GM23338 (cell line): ENCODE data around the gene ARID3B. TPM values are rescaled to one million over a fixed set of nuclear protein-coding genes. Genes with fewer than 3 reads are reported as not detected.

Experiments
- REST ChIP-seq: IDR thresholded peaks from one replicate; pipeline ENCODE4 v1.6.1; 2018; ENCODE audit warnings: antibody characterized with exemption; ENCODE audit not compliant: unreplicated experiment
- polyA plus RNA-seq: library from polyadenylated mRNA; unstranded; fragments of >200 nt; fragmentation: Nextera tagmentation; extraction: Ambion mirVana; gene quantifications from 2 replicates; pipeline ENCODE4 v1.2.1, GENCODE V29; 2016
- total RNA-seq: library from RNA; depleted of rRNA; stranded (reverse); fragments of >200 nt; shearing (Covaris generic); gene quantifications from 2 replicates; pipeline ENCODE4 v1.2.3, GENCODE V29; 2014
- TF ChIP-seq, protein P1 (sequence below): fragments of 250-450 bp; sonication (Bioruptor Pico); IDR thresholded peaks from 2 replicates; pipeline ENCODE4 v1.5.0; 2020; ENCODE audit warnings: mild to moderate bottlenecking, moderate library complexity
- TF ChIP-seq, protein P2 (sequence below), 2 experiments: fragments of 200-600 bp in 1 of 2; sonication (generic) in 1 of 2; conservative IDR thresholded peaks; 2 replicates each; pipeline versions ENCODE4 v1.5.1 to v1.6.1; 2016 to 2017; ENCODE audit warnings: antibody characterized with exemption in 2 of 2, low read depth in 2 of 2, mild to moderate bottlenecking in 2 of 2, moderate library complexity in 1 of 2

The ARID3B gene
- total and polyA plus RNA-seq, 2 experiments from 2014 or later, result 65.5 to 147 TPM

- TF ChIP-seq, protein P1, sequence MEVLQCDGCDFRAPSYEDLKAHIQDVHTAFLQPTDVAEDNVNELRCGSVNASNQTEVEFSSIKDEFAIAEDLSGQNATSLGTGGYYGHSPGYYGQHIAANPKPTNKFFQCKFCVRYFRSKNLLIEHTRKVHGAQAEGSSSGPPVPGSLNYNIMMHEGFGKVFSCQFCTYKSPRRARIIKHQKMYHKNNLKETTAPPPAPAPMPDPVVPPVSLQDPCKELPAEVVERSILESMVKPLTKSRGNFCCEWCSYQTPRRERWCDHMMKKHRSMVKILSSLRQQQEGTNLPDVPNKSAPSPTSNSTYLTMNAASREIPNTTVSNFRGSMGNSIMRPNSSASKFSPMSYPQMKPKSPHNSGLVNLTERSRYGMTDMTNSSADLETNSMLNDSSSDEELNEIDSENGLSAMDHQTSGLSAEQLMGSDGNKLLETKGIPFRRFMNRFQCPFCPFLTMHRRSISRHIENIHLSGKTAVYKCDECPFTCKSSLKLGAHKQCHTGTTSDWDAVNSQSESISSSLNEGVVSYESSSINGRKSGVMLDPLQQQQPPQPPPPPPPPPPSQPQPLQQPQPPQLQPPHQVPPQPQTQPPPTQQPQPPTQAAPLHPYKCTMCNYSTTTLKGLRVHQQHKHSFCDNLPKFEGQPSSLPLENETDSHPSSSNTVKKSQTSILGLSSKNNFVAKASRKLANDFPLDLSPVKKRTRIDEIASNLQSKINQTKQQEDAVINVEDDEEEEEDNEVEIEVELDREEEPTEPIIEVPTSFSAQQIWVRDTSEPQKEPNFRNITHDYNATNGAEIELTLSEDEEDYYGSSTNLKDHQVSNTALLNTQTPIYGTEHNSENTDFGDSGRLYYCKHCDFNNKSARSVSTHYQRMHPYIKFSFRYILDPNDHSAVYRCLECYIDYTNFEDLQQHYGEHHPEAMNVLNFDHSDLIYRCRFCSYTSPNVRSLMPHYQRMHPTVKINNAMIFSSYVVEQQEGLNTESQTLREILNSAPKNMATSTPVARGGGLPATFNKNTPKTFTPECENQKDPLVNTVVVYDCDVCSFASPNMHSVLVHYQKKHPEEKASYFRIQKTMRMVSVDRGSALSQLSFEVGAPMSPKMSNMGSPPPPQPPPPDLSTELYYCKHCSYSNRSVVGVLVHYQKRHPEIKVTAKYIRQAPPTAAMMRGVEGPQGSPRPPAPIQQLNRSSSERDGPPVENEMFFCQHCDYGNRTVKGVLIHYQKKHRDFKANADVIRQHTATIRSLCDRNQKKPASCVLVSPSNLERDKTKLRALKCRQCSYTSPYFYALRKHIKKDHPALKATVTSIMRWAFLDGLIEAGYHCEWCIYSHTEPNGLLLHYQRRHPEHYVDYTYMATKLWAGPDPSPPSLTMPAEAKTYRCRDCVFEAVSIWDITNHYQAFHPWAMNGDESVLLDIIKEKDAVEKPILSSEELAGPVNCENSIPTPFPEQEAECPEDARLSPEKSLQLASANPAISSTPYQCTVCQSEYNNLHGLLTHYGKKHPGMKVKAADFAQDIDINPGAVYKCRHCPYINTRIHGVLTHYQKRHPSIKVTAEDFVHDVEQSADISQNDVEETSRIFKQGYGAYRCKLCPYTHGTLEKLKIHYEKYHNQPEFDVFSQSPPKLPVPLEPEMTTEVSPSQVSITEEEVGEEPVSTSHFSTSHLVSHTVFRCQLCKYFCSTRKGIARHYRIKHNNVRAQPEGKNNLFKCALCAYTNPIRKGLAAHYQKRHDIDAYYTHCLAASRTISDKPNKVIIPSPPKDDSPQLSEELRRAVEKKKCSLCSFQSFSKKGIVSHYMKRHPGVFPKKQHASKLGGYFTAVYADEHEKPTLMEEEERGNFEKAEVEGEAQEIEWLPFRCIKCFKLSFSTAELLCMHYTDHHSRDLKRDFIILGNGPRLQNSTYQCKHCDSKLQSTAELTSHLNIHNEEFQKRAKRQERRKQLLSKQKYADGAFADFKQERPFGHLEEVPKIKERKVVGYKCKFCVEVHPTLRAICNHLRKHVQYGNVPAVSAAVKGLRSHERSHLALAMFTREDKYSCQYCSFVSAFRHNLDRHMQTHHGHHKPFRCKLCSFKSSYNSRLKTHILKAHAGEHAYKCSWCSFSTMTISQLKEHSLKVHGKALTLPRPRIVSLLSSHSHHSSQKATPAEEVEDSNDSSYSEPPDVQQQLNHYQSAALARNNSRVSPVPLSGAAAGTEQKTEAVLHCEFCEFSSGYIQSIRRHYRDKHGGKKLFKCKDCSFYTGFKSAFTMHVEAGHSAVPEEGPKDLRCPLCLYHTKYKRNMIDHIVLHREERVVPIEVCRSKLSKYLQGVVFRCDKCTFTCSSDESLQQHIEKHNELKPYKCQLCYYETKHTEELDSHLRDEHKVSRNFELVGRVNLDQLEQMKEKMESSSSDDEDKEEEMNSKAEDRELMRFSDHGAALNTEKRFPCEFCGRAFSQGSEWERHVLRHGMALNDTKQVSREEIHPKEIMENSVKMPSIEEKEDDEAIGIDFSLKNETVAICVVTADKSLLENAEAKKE (CRISPR knock-in tag), result no peak
- TF ChIP-seq, protein P2, sequence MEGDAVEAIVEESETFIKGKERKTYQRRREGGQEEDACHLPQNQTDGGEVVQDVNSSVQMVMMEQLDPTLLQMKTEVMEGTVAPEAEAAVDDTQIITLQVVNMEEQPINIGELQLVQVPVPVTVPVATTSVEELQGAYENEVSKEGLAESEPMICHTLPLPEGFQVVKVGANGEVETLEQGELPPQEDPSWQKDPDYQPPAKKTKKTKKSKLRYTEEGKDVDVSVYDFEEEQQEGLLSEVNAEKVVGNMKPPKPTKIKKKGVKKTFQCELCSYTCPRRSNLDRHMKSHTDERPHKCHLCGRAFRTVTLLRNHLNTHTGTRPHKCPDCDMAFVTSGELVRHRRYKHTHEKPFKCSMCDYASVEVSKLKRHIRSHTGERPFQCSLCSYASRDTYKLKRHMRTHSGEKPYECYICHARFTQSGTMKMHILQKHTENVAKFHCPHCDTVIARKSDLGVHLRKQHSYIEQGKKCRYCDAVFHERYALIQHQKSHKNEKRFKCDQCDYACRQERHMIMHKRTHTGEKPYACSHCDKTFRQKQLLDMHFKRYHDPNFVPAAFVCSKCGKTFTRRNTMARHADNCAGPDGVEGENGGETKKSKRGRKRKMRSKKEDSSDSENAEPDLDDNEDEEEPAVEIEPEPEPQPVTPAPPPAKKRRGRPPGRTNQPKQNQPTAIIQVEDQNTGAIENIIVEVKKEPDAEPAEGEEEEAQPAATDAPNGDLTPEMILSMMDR (conservative IDR thresholded peaks at IDR 0.05; ENCODE audit: low read depth in 2 of 2), result no peak
- no peak for TF ChIP-seq REST
These were observed 21.7 kb upstream of the ARID3B start (continued) for GRCh38 chr15:74519311-74519710.
